ENCODE results near the gene ELL.
"Not testable (repeated sequence)": the region's sequence is repeated elsewhere in the genome, so short reads cannot be mapped to it uniquely, and the experiment has no call there.

ELL gene

DNA sequence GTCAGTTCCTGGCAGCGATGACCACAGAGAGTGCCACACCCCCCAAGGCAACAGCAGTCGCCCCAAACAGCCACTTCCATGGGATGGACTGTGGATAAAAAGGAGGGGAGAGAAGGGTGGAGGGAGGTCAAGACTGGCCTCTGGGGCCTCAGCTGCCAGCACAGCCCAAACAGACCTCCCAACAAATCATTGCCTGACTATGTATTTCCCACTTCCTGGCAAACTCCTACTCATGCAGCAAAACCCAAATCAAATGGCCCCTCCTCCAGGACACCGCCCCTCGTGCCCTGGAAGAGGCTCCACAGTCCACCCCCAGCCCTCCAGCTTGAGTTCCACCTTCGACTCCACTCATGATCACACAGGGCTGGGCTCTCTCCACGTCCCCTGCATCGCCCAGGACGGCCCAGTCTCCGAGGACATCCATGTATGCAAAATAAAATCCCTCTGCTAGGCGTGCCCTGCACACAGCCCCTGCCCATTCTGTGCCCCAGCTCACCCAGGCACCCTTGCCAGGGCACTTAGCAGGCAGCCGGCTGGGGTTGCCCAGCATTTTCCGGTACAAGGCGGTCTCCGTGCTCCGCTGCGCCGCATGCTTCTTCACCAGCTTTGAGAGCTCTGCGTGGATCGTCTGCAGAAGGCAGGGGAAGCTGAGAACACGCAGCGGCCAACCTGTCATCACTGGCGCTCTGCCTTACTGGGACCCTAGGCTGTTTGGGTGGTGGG, 10.5 kb upstream of the ELL start:
- Histone ChIP-seq H3K36me3 (ENCODE audit: control insufficient read depth in 2 of 2, insufficient read depth in 2 of 2, low read length in 2 of 2) (peaks cover 27 to 33% of the 10 kb centered on the region in 2 donors), H3K27me3 (ENCODE audit: control insufficient read depth in 1 of 2, insufficient read depth in 2 of 2, low read length in 2 of 2) (no peaks in the 10 kb centered on the region), H3K27ac (ENCODE audit: low read length) (no peak overlapping the region), H3K9me3 (ENCODE audit: control insufficient read depth in 2 of 2, low read length in 2 of 2) (no peaks in the 10 kb centered on the region), H3K4me3 (ENCODE audit: low read length in 2 of 2) (no peak overlapping the region), H3K4me1 (ENCODE audit: control insufficient read depth, insufficient read depth, low read length) (no peaks in the 10 kb centered on the region), H3K9ac (ENCODE audit: low read length in 2 of 2) (no peak overlapping the region)

DNA sequence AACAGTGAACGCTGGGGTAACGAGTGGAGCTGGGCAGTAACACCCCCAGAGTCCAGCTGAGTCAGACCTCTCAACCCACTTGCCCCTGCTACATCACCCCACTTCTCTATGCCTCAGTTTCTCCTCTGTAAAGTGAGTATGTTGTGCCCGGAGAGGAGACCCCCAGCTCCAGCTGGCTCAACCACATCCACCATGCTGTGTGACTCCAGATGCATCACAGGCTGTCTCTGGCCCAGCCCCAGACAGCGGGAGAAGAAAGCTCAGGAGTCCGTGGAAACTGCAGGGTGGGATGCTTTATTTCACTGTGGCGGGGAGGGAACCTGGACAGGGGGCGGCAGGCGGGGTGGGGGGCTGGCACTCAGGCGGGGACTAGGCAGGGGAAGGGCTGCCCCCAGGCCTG, 9.6 kb upstream of the ELL start:
- Histone ChIP-seq H3K4me3 (ENCODE audit: low read length in 2 of 2) (no peak overlapping the region), H3K9ac (ENCODE audit: low read length in 2 of 2) (no peak overlapping the region), H3K36me3 (ENCODE audit: control insufficient read depth in 2 of 2, insufficient read depth in 2 of 2, low read length in 2 of 2) (peaks cover 25 to 28% of the 10 kb centered on the region in 2 donors), H3K27me3 (ENCODE audit: control insufficient read depth in 1 of 2, insufficient read depth in 2 of 2, low read length in 2 of 2) (no peaks in the 10 kb centered on the region), H3K9me3 (ENCODE audit: control insufficient read depth in 2 of 2, low read length in 2 of 2) (no peaks in the 10 kb centered on the region), H3K27ac (ENCODE audit: low read length) (no peak overlapping the region), H3K4me1 (ENCODE audit: control insufficient read depth, insufficient read depth, low read length) (no peaks in the 10 kb centered on the region)

DNA sequence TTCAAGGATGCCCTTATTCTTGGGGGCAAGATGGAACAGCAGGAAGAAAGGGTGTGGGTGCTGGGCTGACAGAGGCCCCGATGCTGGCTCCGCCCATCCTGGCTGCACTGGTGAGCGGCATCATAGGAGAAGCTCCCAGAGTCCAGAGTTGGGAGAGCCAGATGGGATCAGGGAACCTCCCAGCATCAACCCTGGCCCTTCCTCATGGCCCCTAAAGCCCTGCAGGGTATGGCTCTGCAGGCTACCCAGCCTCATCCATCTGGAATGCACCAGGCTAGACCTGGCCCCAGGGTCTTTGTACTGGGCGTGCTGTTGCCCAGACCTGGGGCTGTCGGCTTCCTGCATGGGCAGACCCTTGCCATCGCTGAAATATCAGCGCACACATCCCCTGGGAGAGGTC, 7.9 kb upstream of the ELL start:
- no peak overlapping the region for H3K27ac ChIP-seq (ENCODE audit: low read length)
- H3K4me1 ChIP-seq (ENCODE audit: control insufficient read depth, insufficient read depth, low read length): no peaks in the 10 kb centered on the region

DNA sequence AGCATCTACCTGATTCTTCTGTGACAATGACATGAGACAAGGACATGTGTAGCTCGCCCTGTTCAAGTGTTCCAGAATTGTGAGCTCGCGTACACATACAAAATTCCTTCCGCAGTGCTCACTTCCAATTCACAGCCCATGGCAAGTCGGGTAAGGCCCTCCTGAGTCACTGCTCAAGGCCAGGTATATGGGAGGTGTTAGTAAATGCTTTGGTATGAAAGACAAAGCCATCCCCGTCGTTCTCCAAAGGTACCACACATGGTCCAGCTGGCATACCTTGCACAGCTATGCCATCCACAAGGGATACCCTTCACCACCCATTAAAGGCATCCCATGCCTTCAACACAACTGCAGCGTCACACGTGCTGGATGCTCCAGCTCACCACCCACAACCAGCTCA, 4.4 kb upstream of the ELL start:
- H3K9me3 ChIP-seq (ENCODE audit: control insufficient read depth in 2 of 2, low read length in 2 of 2): no peaks in the 10 kb centered on the region
- H3K9ac ChIP-seq (ENCODE audit: low read length in 2 of 2): no peak overlapping the region
- peaks cover 1% of the 10 kb centered on the region in 2 donors for H3K36me3 ChIP-seq (ENCODE audit: control insufficient read depth in 2 of 2, insufficient read depth in 2 of 2, low read length in 2 of 2)
- H3K27me3 ChIP-seq (ENCODE audit: control insufficient read depth in 1 of 2, insufficient read depth in 2 of 2, low read length in 2 of 2): no peaks in the 10 kb centered on the region
- no peak overlapping the region for H3K4me3 ChIP-seq (ENCODE audit: low read length in 2 of 2)
- no peak overlapping the region for H3K27ac ChIP-seq (ENCODE audit: low read length)
- H3K4me1 ChIP-seq (ENCODE audit: control insufficient read depth, insufficient read depth, low read length): peaks cover 2% of the 10 kb centered on the region

More for the DNA sequence above, 7.9 kb upstream of the ELL start:
- Histone ChIP-seq H3K9me3 (ENCODE audit: control insufficient read depth in 2 of 2, low read length in 2 of 2) (no peaks in the 10 kb centered on the region), H3K4me3 (ENCODE audit: low read length in 2 of 2) (no peak overlapping the region), H3K9ac (ENCODE audit: low read length in 2 of 2) (no peak overlapping the region), H3K36me3 (ENCODE audit: control insufficient read depth in 2 of 2, insufficient read depth in 2 of 2, low read length in 2 of 2) (peaks cover 16 to 20% of the 10 kb centered on the region in 2 donors), H3K27me3 (ENCODE audit: control insufficient read depth in 1 of 2, insufficient read depth in 2 of 2, low read length in 2 of 2) (no peaks in the 10 kb centered on the region)

DNA sequence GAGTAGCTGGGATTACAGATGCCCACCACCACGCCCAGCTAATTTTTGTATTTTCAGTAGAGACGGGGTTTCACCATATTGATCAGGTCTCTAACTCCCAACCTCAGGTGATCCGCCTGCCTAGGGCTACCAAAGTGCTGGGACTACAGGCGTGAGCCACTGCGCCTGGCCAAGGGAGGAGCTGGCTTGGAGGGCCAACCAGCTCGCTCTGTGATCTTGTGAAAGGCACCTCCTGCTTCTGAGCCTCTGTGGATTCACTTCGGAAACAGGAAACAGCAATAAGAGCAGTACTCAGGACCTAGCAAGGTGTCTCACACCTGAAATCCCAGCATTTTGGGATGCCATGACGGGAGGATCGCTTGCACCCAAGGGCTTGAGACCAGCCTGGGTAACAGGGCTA, 2.0 kb upstream of the ELL start:
- no peaks in the 10 kb centered on the region for H3K27me3 ChIP-seq (ENCODE audit: control insufficient read depth in 1 of 2, insufficient read depth in 2 of 2, low read length in 2 of 2)
- no peaks in the 10 kb centered on the region for H3K36me3 ChIP-seq (ENCODE audit: control insufficient read depth in 2 of 2, insufficient read depth in 2 of 2, low read length in 2 of 2)
- no peak overlapping the region for H3K4me3 ChIP-seq (ENCODE audit: low read length in 2 of 2)
- no peak overlapping the region for H3K9ac ChIP-seq (ENCODE audit: low read length in 2 of 2)
- H3K9me3 ChIP-seq (ENCODE audit: control insufficient read depth in 2 of 2, low read length in 2 of 2): no peaks in the 10 kb centered on the region
- H3K4me1 ChIP-seq (ENCODE audit: control insufficient read depth, insufficient read depth, low read length): peaks cover 13% of the 10 kb centered on the region
- no peak overlapping the region for H3K27ac ChIP-seq (ENCODE audit: low read length)

DNA sequence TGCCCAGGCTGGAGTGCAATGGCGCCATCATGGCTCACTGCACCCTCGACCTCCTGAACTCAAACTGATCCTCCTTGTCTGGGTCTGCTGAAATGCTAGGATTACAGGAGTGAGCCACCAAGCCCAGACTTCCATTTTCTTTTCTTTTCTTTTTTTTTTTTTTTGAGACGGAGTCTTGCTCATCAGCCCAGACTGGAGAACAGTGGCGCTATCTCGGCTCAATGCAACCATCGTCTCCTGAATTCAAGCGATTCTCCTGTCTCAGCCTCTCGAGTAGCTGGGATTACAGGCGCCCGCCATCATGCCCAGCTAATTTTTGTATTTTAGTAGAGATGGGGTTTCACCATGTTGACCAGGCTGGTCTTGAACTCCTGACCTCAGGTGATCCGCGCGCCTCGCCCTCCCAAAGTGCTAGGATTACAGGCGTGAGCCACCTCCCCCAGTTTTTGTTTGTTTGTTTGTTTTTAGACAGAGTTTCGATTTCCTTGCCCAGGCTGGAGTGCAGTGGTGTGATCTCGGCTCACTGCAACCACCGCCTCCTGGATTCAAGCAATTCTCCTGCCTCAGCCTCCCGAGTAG, 1.1 kb upstream of the ELL start:
- H3K27ac ChIP-seq (ENCODE audit: low read length); H3K27me3 ChIP-seq (ENCODE audit: control insufficient read depth in 1 of 2, insufficient read depth in 2 of 2, low read length in 2 of 2); H3K36me3 ChIP-seq (ENCODE audit: control insufficient read depth in 2 of 2, insufficient read depth in 2 of 2, low read length in 2 of 2); H3K9ac ChIP-seq (ENCODE audit: low read length in 2 of 2); H3K9me3 ChIP-seq (ENCODE audit: control insufficient read depth in 2 of 2, low read length in 2 of 2): not testable (repeated sequence)
- peaks cover 13% of the 10 kb centered on the region for H3K4me1 ChIP-seq (ENCODE audit: control insufficient read depth, insufficient read depth, low read length)
- H3K4me3 ChIP-seq (ENCODE audit: low read length in 2 of 2): peak overlapping the region in 1 of 2 donors; percentile 57

DNA sequence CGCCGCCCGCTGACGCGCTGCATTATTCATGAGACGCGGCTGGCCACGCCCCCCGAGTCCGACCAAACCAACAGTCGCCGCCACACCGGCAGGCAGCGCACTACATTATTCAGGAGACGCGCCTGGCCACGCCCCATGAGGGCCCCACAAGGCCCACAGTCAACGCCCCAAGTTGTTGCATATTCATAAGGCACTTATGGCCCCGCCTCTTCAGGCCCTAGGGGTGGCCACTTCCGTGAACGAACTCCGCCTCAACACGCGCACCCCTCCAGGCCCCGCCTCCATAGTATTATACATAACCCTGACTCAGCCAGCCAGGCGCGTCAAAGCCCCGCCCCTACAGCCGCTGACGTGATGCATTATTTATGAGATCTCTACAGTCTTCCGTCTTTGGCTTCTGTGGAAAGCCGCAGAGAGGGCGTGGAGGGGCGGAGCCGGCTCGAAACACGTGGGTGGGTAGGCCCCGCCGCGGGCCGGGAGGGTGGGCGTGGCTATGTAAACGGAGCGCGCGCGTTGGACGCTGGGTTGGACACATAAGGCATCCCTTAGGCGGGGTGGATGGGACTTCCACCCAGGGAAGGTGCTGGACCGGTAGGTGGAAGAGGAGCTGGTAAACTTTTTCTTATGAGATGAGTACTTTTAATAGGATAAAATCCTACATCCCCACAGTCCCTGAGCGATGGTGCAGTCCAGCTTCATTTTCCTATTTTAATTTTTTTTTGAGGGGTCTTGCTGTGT, 423 bp upstream of the ELL start:
- H3K4me3 ChIP-seq (ENCODE audit: low read length in 2 of 2): peak overlapping the region in 1 of 2 donors; percentile 95
- H3K27me3 ChIP-seq (ENCODE audit: control insufficient read depth in 1 of 2, insufficient read depth in 2 of 2, low read length in 2 of 2): no peaks in the 10 kb centered on the region
- no peaks in the 10 kb centered on the region for H3K9me3 ChIP-seq (ENCODE audit: control insufficient read depth in 2 of 2, low read length in 2 of 2)
- H3K36me3 ChIP-seq (ENCODE audit: control insufficient read depth in 2 of 2, insufficient read depth in 2 of 2, low read length in 2 of 2): no peaks in the 10 kb centered on the region
- peak overlapping the region; percentile 89 for H3K27ac ChIP-seq (ENCODE audit: low read length)
- H3K4me1 ChIP-seq (ENCODE audit: control insufficient read depth, insufficient read depth, low read length): peaks cover 13% of the 10 kb centered on the region
- peak overlapping the region; percentile 5 to 99 for H3K9ac ChIP-seq (ENCODE audit: low read length in 2 of 2)

DNA sequence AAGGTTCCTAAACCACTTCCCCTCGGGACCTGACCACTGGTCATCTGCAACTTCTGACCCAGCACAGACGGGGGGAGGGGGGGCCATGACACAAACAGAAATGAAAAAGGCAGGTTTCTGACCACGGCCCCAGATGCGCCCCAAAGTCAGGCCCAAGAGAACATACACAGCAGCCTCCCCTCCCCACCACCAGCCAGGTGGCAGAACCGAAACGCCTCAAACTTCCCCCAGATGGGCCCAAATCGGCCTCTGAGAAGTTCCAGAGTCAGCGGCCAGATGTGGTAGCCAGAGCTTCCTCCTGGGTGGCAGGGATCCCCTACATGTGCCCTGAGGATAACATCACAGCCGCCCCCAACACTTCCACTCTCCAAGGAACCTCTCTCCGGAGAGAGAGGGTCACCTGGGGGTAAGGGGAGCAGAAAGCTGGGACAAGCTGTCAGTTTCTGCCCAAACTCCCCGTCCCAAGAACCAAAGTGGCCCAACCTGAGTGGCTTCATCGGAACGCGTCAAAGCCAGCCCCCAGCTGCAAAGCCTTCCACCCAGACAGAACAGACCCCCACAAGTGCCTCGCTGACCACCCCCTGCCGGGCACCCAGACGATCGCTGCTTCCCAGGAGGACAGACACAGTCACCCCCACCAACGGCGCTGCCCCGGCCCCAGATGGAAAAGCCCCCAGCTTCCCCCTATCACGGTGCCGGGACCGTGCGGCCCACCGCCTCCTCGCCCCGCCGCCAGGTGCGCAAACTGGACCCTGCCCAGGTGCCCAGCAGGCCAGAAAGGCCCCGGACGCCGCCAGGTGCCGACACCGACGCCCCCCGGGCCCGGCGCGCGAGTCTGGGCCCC, 800 bp downstream of the ELL start:
- Histone ChIP-seq H3K4me1 (ENCODE audit: control insufficient read depth, insufficient read depth, low read length) (peaks cover 13% of the 10 kb centered on the region), H3K36me3 (ENCODE audit: control insufficient read depth in 2 of 2, insufficient read depth in 2 of 2, low read length in 2 of 2) (no peaks in the 10 kb centered on the region), H3K9ac (ENCODE audit: low read length in 2 of 2) (peak overlapping the region; percentile 97 to 99), H3K27me3 (ENCODE audit: control insufficient read depth in 1 of 2, insufficient read depth in 2 of 2, low read length in 2 of 2) (no peaks in the 10 kb centered on the region), H3K9me3 (ENCODE audit: control insufficient read depth in 2 of 2, low read length in 2 of 2) (no peaks in the 10 kb centered on the region), H3K4me3 (ENCODE audit: low read length in 2 of 2) (peak overlapping the region; percentile 93 to 95), H3K27ac (ENCODE audit: low read length) (peak overlapping the region; percentile 89)

DNA sequence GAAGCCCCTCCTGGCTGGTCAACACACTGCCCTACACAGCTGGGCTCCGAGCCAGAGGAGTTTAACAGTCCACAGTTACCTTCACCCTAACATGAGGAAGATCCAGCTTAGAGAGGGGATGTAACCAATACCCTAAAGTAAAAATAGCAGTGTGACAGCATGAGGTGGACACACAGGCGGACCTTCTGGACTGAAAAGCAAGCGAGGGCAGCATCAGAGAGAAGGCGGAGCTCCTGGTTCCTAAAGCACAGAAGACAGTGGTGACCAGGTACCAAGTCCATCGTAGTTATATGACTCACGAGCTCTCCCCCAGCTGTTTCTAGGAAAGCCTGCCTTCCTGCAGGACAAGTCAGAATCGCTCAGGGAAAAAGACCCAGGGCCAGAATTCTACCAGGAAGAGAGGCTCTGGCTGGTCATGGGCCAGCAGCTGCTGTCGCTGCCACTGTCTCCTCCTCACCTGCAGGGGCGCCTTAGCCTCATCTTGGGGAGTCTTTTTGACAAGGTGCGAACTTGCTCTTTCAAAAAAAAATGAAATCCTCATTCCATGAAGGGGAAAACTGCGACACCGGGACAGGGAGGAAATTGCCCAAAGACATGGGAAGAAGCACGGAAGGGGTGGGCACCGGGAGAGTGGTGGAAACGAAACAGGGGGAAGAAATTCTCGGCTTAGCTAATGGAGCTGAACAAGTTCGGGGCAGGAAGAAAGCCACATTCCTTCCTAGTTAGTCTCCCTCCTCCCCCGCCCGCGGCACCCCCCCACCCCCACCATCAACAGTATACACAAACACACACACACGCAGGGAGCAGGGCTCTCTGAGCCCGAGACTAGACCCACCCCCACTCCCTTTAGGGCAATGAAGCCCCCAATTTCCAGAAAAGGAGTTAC, 1.7 kb downstream of the ELL start:
- Histone ChIP-seq H3K9ac (ENCODE audit: low read length in 2 of 2) (peak overlapping the region; percentile 97 to 99), H3K4me3 (ENCODE audit: low read length in 2 of 2) (peak overlapping the region; percentile 93 to 95), H3K27ac (ENCODE audit: low read length) (peak overlapping the region; percentile 89), H3K36me3 (ENCODE audit: control insufficient read depth in 2 of 2, insufficient read depth in 2 of 2, low read length in 2 of 2) (no peaks in the 10 kb centered on the region), H3K27me3 (ENCODE audit: control insufficient read depth in 1 of 2, insufficient read depth in 2 of 2, low read length in 2 of 2) (no peaks in the 10 kb centered on the region), H3K9me3 (ENCODE audit: control insufficient read depth in 2 of 2, low read length in 2 of 2) (no peaks in the 10 kb centered on the region), H3K4me1 (ENCODE audit: control insufficient read depth, insufficient read depth, low read length) (peaks cover 16% of the 10 kb centered on the region)

DNA sequence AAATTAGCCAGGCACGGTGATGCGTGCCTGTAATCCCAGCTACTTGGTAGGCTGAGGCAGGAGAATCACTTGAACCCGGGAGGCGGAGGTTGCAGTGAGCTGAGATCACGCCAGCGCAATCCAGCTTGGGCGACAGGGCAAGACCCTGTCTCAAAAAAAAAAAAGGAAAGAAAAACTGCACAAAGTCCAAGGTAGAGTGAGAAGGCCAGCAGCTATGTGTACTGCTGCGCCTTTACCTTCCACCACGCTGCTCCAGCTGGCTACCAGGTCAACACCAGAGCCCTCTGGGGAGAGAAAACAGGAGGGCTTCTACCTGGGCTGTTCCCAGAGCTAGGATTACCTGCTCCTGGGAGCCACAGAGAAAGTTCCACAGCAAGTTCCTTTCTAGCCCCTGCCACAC, 3.2 kb downstream of the ELL start:
- no peak overlapping the region for H3K9ac ChIP-seq (ENCODE audit: low read length in 2 of 2)

More for the DNA sequence above, 3.2 kb downstream of the ELL start:
- Histone ChIP-seq H3K36me3 (ENCODE audit: control insufficient read depth in 2 of 2, insufficient read depth in 2 of 2, low read length in 2 of 2) (no peaks in the 10 kb centered on the region), H3K27ac (ENCODE audit: low read length) (no peak overlapping the region), H3K27me3 (ENCODE audit: control insufficient read depth in 1 of 2, insufficient read depth in 2 of 2, low read length in 2 of 2) (no peaks in the 10 kb centered on the region), H3K4me1 (ENCODE audit: control insufficient read depth, insufficient read depth, low read length) (peaks cover 26% of the 10 kb centered on the region), H3K4me3 (ENCODE audit: low read length in 2 of 2) (no peak overlapping the region), H3K9me3 (ENCODE audit: control insufficient read depth in 2 of 2, low read length in 2 of 2) (no peaks in the 10 kb centered on the region)
